CD4-positive, alpha-beta T cell (primary cell): ENCODE data around the gene KATNIP. TPM values are rescaled to one million over a fixed set of nuclear protein-coding genes. Genes with fewer than 3 reads are reported as not detected.
"Not testable (repeated sequence)": the region's sequence is repeated elsewhere in the genome, so short reads cannot be mapped to it uniquely, and the experiment has no call there.

Experiments used
- ATAC-seq: fragments of 200-7000 bp; cut with Tn5 transposase; one replicate; pipeline ENCODE4 v1.10.0; 2022; ENCODE audit warnings: mild to moderate bottlenecking; ENCODE audit not compliant: poor library complexity
- CTCF ChIA-PET: fragments of 350-600 bp; sonication (Branson Sonifier 250); formaldehyde crosslinking; loops from one replicate; lab custom pipeline; 2021; ENCODE audit warnings: antibody characterized with exemption, inconsistent platforms; lab: Charles Lee
- POLR2A ChIA-PET: fragments of 350-600 bp; sonication (Branson Sonifier 250); formaldehyde crosslinking; loops from one replicate; lab custom pipeline; 2021; ENCODE audit warnings: antibody characterized with exemption, inconsistent platforms; lab: Charles Lee
- DNase-seq, 14 experiments: peaks; one replicate each; pipeline ENCODE4 v3.0.0-alpha.2; 2013 to 2020; ENCODE audit warnings: mixed read lengths in 2 of 14
- H3K27ac ChIP-seq, 2 donors: one replicate each; pipeline versions ENCODE4 v1.5.1 to v1.7.0; 2013; ENCODE audit warnings: low read length in 2 of 2, low read depth in 1 of 2, mild to moderate bottlenecking in 1 of 2
- H3K27me3 ChIP-seq, 2 experiments: 1 replicate in 1 of 2; 2 replicates in 1 of 2; pipeline versions ENCODE4 v1.6.1 to v1.7.0; 2013; ENCODE audit warnings: low read length in 2 of 2, control low read depth in 1 of 2, mild to moderate bottlenecking in 1 of 2, moderate library complexity in 1 of 2; ENCODE audit not compliant: insufficient read depth in 2 of 2, control insufficient read depth in 1 of 2
- H3K36me3 ChIP-seq: one replicate; pipeline ENCODE4 v1.6.1; 2013; ENCODE audit warnings: low read length, control low read depth; ENCODE audit not compliant: insufficient read depth
- H3K4me1 ChIP-seq: one replicate; pipeline ENCODE4 v1.6.1; 2013; ENCODE audit warnings: low read length, control low read depth; ENCODE audit not compliant: insufficient read depth
- H3K4me3 ChIP-seq: one replicate; pipeline ENCODE4 v1.5.1; 2013; ENCODE audit warnings: mild to moderate bottlenecking, low read length, moderate library complexity
- H3K9me3 ChIP-seq, 2 experiments: 1 replicate in 1 of 2; 2 replicates in 1 of 2; pipeline versions ENCODE4 v1.6.1 to v1.7.0; 2013; ENCODE audit warnings: low read length in 2 of 2, mild to moderate bottlenecking in 2 of 2, control low read depth in 1 of 2, moderate library complexity in 1 of 2; ENCODE audit not compliant: control insufficient read depth in 1 of 2, insufficient read depth in 1 of 2
- H3K27ac Mint-ChIP-seq: one replicate; pipeline ENCODE4 v1.8.0; 2020; ENCODE audit warnings: mixed read lengths
- H3K27me3 Mint-ChIP-seq: one replicate; pipeline ENCODE4 v1.8.0; 2021; ENCODE audit warnings: mixed read lengths
- H3K36me3 Mint-ChIP-seq: one replicate; pipeline ENCODE4 v1.8.0; 2021; ENCODE audit warnings: low read depth, mixed read lengths
- H3K4me1 Mint-ChIP-seq: one replicate; pipeline ENCODE4 v1.8.0; 2021; ENCODE audit warnings: low read depth, mixed read lengths
- H3K4me3 Mint-ChIP-seq: one replicate; pipeline ENCODE4 v1.8.0; 2020; ENCODE audit warnings: mild to moderate bottlenecking, mixed read lengths
- H3K9me3 Mint-ChIP-seq: one replicate; pipeline ENCODE4 v1.8.0; 2020; ENCODE audit warnings: mixed read lengths
- intact Hi-C, 2 experiments: fragments of 100-400 bp; cut with DNase I in 1 of 2; cut with micrococcal nuclease in 1 of 2; formaldehyde crosslinking; loops; one replicate each; pipeline versions ENCODE4 v1.15.1 to v1.9.0; 2023 to 2025; cut with DNase I, micrococcal nuclease
- total RNA-seq, 174 experiments: library from RNA in 2 of 174; stranded (reverse) in 2 of 174; gene quantifications; one replicate each; pipeline ENCODE4 v1.2.3 and lab custom pipeline; 2021 to 2026
- TF ChIP-seq, protein P1 (sequence below): fragments of 200-600 bp; IDR thresholded peaks from one replicate; pipeline ENCODE4 v1.8.0; 2022; ENCODE audit warnings: antibody characterized with exemption, mild to moderate bottlenecking

Gene KATNIP
- total RNA-seq, 2 experiments from 2014 or later = 18.5 to 20.9 TPM

DNA sequence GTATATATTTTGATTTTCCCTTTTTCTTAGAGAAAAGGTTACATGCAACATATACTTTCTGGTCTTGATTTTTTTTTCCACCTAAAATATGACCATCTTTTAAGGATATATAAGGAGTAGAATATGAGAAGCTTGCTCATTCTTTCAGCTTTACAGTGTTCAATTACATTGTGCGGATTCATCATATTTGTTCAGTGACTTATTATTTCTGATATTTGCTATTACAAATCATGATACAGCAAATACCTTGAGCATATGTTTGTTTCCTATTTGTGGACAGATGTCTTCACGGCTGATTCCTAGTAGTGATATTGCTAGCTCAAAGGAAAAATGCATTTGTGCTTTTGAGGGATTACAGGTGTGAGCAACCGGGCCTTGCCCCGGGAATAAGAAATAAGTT lies 18.1 kb downstream of the KATNIP start:
- DNase-seq (no peak), ATAC-seq (no peak)
- Mint-ChIP-seq H3K27ac (no peak overlapping the region), H3K4me1 (no peaks in the 10 kb centered on the region), H3K36me3 (no peaks in the 10 kb centered on the region), H3K27me3 (no peaks in the 10 kb centered on the region), H3K4me3 (no peak overlapping the region), H3K9me3 (no peaks in the 10 kb centered on the region)
- Histone ChIP-seq H3K36me3 (no peaks in the 10 kb centered on the region), H3K27ac (no peak overlapping the region), H3K27me3 (no peaks in the 10 kb centered on the region), H3K4me1 (no peaks in the 10 kb centered on the region), H3K9me3 (no peaks in the 10 kb centered on the region), H3K4me3 (no peak overlapping the region)
- TF ChIP-seq, protein P1, sequence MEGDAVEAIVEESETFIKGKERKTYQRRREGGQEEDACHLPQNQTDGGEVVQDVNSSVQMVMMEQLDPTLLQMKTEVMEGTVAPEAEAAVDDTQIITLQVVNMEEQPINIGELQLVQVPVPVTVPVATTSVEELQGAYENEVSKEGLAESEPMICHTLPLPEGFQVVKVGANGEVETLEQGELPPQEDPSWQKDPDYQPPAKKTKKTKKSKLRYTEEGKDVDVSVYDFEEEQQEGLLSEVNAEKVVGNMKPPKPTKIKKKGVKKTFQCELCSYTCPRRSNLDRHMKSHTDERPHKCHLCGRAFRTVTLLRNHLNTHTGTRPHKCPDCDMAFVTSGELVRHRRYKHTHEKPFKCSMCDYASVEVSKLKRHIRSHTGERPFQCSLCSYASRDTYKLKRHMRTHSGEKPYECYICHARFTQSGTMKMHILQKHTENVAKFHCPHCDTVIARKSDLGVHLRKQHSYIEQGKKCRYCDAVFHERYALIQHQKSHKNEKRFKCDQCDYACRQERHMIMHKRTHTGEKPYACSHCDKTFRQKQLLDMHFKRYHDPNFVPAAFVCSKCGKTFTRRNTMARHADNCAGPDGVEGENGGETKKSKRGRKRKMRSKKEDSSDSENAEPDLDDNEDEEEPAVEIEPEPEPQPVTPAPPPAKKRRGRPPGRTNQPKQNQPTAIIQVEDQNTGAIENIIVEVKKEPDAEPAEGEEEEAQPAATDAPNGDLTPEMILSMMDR = no peak
- ChIA-PET CTCF (no interaction called here), POLR2A (no interaction called here)
- intact Hi-C loops = no loop called here

DNA sequence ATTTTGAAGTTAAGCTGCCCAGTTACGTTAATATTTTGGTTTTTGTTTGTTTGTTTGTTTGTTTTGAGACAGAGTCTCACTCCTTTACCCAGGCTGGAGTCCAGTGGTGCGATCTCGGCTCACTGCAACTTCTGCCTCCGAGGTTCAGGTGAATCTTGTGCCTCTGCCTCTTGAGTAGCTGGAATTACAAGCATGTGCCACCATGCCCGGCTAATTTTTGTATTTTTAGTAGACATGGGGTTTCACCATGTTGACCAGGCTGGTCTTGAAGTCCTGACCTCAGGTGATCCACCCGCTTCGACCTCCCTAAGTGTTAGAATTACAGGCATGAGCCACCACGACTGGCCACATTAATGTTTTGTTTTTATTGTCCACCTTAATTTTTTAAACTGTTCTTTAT lies 21.0 kb downstream of the KATNIP start:
- DNase-seq, intact Hi-C loops, H3K9me3 Mint-ChIP-seq, H3K36me3 ChIP-seq, CTCF ChIA-PET, ATAC-seq, H3K27me3 ChIP-seq, H3K27ac Mint-ChIP-seq, H3K4me1 ChIP-seq, H3K36me3 Mint-ChIP-seq, H3K27me3 Mint-ChIP-seq, H3K27ac ChIP-seq, H3K4me3 Mint-ChIP-seq, H3K4me3 ChIP-seq, POLR2A ChIA-PET, H3K4me1 Mint-ChIP-seq, H3K9me3 ChIP-seq: not testable (repeated sequence)

DNA sequence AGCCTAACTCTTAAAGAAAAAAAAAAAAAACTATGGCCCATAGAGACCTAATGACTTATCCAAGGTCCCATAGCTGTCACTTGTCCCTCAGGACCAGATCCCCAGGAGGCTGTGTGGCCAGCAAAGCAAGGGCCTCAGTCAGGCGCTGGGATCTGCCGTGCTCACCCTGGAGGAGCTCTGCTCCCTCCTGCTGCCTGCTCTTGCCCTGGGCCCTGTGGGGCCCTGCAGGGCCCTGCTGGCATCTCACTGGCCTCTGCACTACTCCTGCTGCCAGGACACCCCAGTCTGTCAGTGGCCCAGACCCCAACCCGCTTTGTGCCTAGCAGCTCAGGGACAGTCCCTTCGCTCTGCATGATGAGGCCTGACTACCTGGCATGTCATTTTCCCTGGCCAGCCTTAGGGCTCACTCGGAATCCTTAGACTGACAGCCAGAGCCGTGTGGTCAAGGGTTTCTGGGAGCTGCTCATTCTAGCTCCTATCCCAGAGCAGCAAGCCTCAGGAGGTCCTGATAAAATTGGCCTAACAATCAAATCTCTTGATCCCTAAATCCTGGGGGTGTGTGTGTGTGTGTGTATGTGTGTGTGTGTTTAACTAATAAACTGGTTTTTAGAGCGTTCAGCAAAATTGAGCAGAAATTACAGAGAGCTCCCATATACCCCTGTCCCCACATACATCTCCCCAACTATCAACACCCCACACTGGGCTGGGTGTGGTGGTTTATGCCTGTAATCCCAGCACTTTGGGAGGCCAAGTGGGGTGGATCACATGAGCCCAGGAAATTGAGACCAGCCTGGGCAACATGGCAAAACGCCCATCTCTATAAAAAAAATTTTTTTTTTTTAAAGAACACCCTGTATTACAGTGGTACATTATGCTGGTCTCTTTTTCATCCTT lies 21.7 kb downstream of the KATNIP start:
- ChIA-PET CTCF (no interaction called here), POLR2A (no interaction called here)
- Histone ChIP-seq H3K36me3 (peaks cover 6% of the 10 kb centered on the region), H3K9me3 (no peaks in the 10 kb centered on the region), H3K27ac (no peak overlapping the region), H3K4me3 (no peak overlapping the region), H3K4me1 (no peaks in the 10 kb centered on the region), H3K27me3 (no peaks in the 10 kb centered on the region)
- ATAC-seq = no peak
- Mint-ChIP-seq H3K9me3 (no peaks in the 10 kb centered on the region), H3K36me3 (peaks cover 9% of the 10 kb centered on the region), H3K27me3 (no peaks in the 10 kb centered on the region), H3K4me1 (no peaks in the 10 kb centered on the region), H3K27ac (no peak overlapping the region), H3K4me3 (no peak overlapping the region)
- intact Hi-C loops = no loop called here
- TF ChIP-seq, protein P1 = no peak
- DNase-seq = no peak

DNA sequence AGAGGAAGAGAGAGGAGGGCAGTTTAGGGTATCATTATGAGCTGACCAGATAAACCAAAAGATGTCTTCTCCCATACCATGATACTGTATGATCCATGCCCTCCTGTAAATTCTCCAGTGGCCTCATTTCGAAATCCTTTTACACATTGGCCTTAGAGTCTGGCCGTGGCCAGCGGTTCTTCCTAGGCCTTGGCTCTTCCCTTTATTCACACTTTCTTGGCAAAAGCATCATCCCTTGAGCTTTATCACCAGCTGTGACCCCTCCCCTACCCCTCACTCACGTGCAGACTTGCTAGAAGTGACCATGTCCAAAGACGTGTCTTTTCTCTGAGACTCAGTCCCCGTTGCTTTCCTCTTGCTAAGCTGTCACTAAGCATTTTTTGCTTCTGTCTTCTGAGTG lies 22.8 kb downstream of the KATNIP start:
- TF ChIP-seq, protein P1 = no peak
- Mint-ChIP-seq H3K27me3 (no peaks in the 10 kb centered on the region), H3K27ac (no peak overlapping the region), H3K4me1 (no peaks in the 10 kb centered on the region), H3K9me3 (no peaks in the 10 kb centered on the region), H3K36me3 (peaks cover 9% of the 10 kb centered on the region), H3K4me3 (no peak overlapping the region)
- no peaks in the 10 kb centered on the region for H3K4me1 ChIP-seq
- no peaks in the 10 kb centered on the region for H3K9me3 ChIP-seq
- no peak for DNase-seq
- peaks cover 6% of the 10 kb centered on the region for H3K36me3 ChIP-seq
- no peak for ATAC-seq
- POLR2A ChIA-PET = no interaction called here
- intact Hi-C loops = no loop called here
- H3K27me3 ChIP-seq = no peaks in the 10 kb centered on the region
- no peak overlapping the region for H3K27ac ChIP-seq
- H3K4me3 ChIP-seq = no peak overlapping the region
- CTCF ChIA-PET = no interaction called here
